Prostate gland (tissue), 2 donors: ENCODE results near the gene EID2B. TPM values are rescaled to one million over a fixed set of nuclear protein-coding genes. Genes with fewer than 3 reads are reported as not detected.

Source experiments
- DNase-seq: peaks from one replicate; pipeline ENCODE4 v3.0.0-alpha.2; 2019; ENCODE audit warnings: low spot score
- H3K27ac ChIP-seq, 2 donors: fragments of 200-600 bp; sonication (generic); 2 replicates each; pipeline ENCODE4 v1.5.1; 2017 to 2019
- H3K27me3 ChIP-seq: fragments of 200-600 bp; sonication (generic); replicated peaks from 2 replicates; pipeline ENCODE4 v1.5.1; 2019; ENCODE audit not compliant: insufficient read depth
- H3K36me3 ChIP-seq, 2 donors: fragments of 200-600 bp; sonication (generic); 1 replicate in 1 of 2; 2 replicates in 1 of 2; pipeline versions ENCODE4 v1.5.1 to v1.8.1; 2017 to 2019
- H3K4me1 ChIP-seq: fragments of 200-600 bp; sonication (generic); replicated peaks from 2 replicates; pipeline ENCODE4 v1.5.1; 2019
- H3K4me3 ChIP-seq, 2 donors: fragments of 200-600 bp; sonication (generic); 2 replicates each; pipeline ENCODE4 v1.5.1; 2017 to 2019
- H3K9me3 ChIP-seq: fragments of 200-600 bp; sonication (generic); 2 replicates; pipeline ENCODE4 v1.5.1; 2017
- POLR2A ChIP-seq: fragments of 450-650 bp; IDR thresholded peaks from one replicate; pipeline ENCODE4 v1.6.1; 2016; ENCODE audit warnings: antibody characterized with exemption, mild to moderate bottlenecking
- POLR2AphosphoS5 ChIP-seq: sonication (generic); formaldehyde crosslinking; IDR thresholded peaks from one replicate; pipeline ENCODE4 v1.6.1; 2017; ENCODE audit warnings: antibody characterized with exemption
- WGBS: methylation state at CpG from one replicate; pipeline ENCODE4 v1.1.5; 2018; 5-methylcytosine and 5-hydroxymethylcytosine counted together
- intact Hi-C: fragments of 100-400 bp; cut with DNase I; formaldehyde crosslinking; loops from one replicate; pipeline ENCODE4 v1.14.2; 2022
- total RNA-seq, 2 donors: library from RNA; depleted of rRNA; stranded (reverse); fragments of >200 nt; gene quantifications; one replicate each; pipeline ENCODE4 v1.1.0, GENCODE V29; 2016
- TF ChIP-seq, protein P1 (sequence below), 4 experiments: fragments of 200-600 bp in 2 of 4; fragments of 450-650 bp in 2 of 4; sonication (generic) in 2 of 4; IDR thresholded peaks; 1 replicate in 3 of 4; 2 replicates in 1 of 4; pipeline ENCODE4 v1.5.1; 2016 to 2019; ENCODE audit warnings: antibody characterized with exemption in 4 of 4, mild to moderate bottlenecking in 2 of 4, moderate library complexity in 2 of 4

The EID2B gene
- total RNA-seq, 2 donors from 2014 or later: 2.6 to 4.5 TPM

- H3K4me3 ChIP-seq: no peak overlapping the region
- H3K27me3 ChIP-seq: no peaks in the 10 kb centered on the region
- WGBS: 67% methylated on average over 2 of the region's 2 CpGs
- TF ChIP-seq, protein P1, sequence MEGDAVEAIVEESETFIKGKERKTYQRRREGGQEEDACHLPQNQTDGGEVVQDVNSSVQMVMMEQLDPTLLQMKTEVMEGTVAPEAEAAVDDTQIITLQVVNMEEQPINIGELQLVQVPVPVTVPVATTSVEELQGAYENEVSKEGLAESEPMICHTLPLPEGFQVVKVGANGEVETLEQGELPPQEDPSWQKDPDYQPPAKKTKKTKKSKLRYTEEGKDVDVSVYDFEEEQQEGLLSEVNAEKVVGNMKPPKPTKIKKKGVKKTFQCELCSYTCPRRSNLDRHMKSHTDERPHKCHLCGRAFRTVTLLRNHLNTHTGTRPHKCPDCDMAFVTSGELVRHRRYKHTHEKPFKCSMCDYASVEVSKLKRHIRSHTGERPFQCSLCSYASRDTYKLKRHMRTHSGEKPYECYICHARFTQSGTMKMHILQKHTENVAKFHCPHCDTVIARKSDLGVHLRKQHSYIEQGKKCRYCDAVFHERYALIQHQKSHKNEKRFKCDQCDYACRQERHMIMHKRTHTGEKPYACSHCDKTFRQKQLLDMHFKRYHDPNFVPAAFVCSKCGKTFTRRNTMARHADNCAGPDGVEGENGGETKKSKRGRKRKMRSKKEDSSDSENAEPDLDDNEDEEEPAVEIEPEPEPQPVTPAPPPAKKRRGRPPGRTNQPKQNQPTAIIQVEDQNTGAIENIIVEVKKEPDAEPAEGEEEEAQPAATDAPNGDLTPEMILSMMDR (IDR thresholded peaks at IDR 0.05): no peak
- no peak for TF ChIP-seq POLR2AphosphoS5
- no peaks in the 10 kb centered on the region for H3K9me3 ChIP-seq
- H3K36me3 ChIP-seq: no peaks in the 10 kb centered on the region
- H3K4me1 ChIP-seq: no peaks in the 10 kb centered on the region
- intact Hi-C loops: no loop called here
- no peak overlapping the region for H3K27ac ChIP-seq
- no peak for DNase-seq
These were observed 30.8 kb upstream of the EID2B start for GRCh38 chr19:39563408-39563807.

DNA sequence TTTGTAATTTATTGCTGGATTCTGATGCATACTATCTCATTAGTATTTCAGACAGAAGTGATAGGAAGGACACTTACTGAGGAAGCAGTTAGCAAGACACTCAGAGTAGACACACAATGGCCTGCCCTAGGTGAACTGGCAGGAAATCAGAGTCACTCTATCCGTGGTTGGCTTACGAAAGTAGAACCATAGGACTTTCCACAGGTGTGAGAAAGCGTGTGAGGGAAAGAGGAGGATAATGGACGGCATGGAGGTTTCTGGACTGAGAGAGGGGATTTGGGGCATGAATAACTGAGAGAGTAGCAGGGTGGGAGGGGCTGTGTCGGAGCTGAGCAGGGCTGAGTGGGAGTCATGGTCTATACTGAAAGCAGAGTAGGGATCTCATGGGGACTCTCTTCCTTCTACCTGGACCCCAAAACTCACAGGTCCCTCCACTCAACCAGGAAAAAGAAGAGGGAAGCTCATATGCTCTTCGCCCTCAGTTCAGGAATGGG, 26.0 kb upstream of the EID2B start:
- 72% methylated on average over 6 of the region's 6 CpGs for WGBS
- H3K4me1 ChIP-seq: no peaks in the 10 kb centered on the region
- intact Hi-C loops: no loop called here
- DNase-seq: no peak
- no peaks in the 10 kb centered on the region for H3K27me3 ChIP-seq
- H3K36me3 ChIP-seq: no peaks in the 10 kb centered on the region
- TF ChIP-seq, protein P1 (IDR thresholded peaks at IDR 0.05): no peak
- TF ChIP-seq POLR2A (no peak), POLR2AphosphoS5 (no peak)
- no peak overlapping the region for H3K4me3 ChIP-seq
- no peaks in the 10 kb centered on the region for H3K9me3 ChIP-seq
- no peak overlapping the region for H3K27ac ChIP-seq

GRCh38 chr19:39557811-39558623, 25.4 kb upstream of the EID2B start:
- WGBS: 29% methylated on average over 5 of the region's 5 CpGs
- DNase-seq: peak; percentile 30
- no peak overlapping the region for H3K4me3 ChIP-seq
- no peaks in the 10 kb centered on the region for H3K36me3 ChIP-seq
- no peaks in the 10 kb centered on the region for H3K4me1 ChIP-seq
- H3K27ac ChIP-seq: no peak overlapping the region
- intact Hi-C loops: no loop called here
- no peaks in the 10 kb centered on the region for H3K9me3 ChIP-seq
- peak; percentile 67 for TF ChIP-seq POLR2AphosphoS5
- TF ChIP-seq, protein P1 (IDR thresholded peaks at IDR 0.05): no peak
- no peaks in the 10 kb centered on the region for H3K27me3 ChIP-seq

DNA sequence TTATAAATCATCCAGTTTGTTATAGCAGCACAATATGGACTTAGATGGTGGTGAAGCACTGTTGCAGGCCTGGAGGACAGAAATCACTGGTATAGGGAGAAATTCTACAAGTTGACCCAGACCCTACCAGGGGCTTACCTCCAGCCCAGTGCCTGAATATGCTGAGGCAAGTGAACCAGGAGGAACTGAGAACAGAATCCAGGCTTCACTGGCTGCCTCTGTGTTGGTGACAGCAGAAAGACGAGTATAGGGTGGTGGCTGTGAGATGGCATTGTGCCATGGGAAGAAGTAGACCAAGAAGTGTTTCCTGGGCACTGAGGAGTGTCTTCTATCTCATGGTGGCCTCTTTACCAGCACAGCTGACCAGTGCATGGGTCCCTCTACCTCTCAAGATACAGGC, 23.2 kb upstream of the EID2B start:
- no peaks in the 10 kb centered on the region for H3K4me1 ChIP-seq
- H3K36me3 ChIP-seq: no peaks in the 10 kb centered on the region
- H3K27me3 ChIP-seq: no peaks in the 10 kb centered on the region
- no peak overlapping the region for H3K27ac ChIP-seq
- no peak for DNase-seq
- intact Hi-C loops: no loop called here
- no peaks in the 10 kb centered on the region for H3K9me3 ChIP-seq
- no peak overlapping the region for H3K4me3 ChIP-seq
- 73% methylated on average over 1 of the region's 1 CpG for WGBS
- TF ChIP-seq POLR2A: no peak
- TF ChIP-seq, protein P1 (IDR thresholded peaks at IDR 0.05): no peak
- no peak for TF ChIP-seq POLR2AphosphoS5
